ENCODE measurements around the gene ICAM2.
"Not testable (repeated sequence)": the region's sequence is repeated elsewhere in the genome, so short reads cannot be mapped to it uniquely, and the experiment has no call there.

ICAM2 gene

GRCh38 chr17:64042700-64043485 lies 22.5 kb upstream of the ICAM2 start:
- DNase-seq, result no peak

- DNase-seq, result no peak
These were observed 21.5 kb upstream of the ICAM2 start for GRCh38 chr17:64041912-64042311.

- no peak for DNase-seq
These were observed 19.8 kb upstream of the ICAM2 start for GRCh38 chr17:64040206-64040605.

- DNase-seq, result no peak
These were observed 18.6 kb upstream of the ICAM2 start for GRCh38 chr17:64039106-64039400.

DNA sequence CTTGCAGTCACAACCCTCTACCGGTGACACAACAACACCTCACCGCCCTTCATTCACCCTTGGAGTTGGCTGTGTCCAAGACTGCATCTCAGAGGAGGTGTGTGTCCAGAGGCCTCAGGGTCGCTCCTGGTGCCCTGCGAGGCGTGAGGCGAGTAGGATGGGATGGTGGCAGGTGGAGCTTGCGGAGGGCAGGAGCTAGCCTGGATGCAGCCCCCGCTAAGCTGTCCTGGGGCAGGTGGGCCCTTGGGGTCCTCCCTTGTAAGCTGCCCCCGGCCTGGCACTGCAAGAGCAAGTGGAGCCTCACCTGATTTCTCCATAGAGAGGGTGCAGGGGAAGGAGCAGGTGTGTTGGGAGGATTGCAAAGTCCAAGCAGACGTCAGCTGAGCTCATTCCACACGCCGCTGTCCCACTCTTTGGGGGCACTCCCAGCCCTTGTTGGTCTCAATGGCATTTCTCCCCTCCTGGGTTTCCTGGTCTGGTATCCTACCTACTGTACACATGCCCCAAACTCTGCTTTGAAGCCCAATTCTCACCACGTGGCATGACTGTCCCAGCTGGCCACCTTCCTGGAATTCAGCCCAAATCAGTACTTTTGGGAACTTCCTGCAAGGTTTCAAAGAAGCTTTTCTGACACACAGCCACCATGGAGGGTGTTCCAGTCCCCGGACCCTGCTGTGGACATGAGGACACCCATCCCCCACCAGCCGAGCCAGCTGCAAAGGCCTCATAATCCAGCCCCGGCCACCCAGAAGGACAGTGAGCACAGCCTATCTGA lies 18.1 kb upstream of the ICAM2 start:
- no peak for DNase-seq

DNA sequence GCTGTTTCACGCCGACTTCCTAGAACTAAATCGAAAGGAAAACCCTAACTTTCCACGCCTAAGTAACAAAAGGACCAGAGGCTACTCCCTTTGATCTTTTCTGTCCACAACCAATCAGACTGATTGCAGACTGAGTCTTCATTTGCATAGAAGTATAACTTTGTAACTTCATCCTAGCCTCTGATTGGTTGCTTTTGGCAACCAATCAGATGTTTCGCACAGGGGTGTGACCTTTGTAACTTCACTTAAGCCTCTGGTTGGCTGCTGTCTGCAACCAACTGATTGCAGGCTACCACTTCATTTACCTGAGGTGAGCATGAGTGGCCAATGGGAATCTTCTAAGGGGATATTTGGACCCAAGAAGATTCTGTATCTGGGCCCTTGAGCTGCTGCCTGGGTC lies 17.4 kb upstream of the ICAM2 start:
- DNase-seq, result no peak

- no peak for DNase-seq
These were observed 16.7 kb upstream of the ICAM2 start for GRCh38 chr17:64037180-64037579.

GRCh38 chr17:64036198-64036922 lies 15.9 kb upstream of the ICAM2 start:
- DNase-seq, result no peak

DNA sequence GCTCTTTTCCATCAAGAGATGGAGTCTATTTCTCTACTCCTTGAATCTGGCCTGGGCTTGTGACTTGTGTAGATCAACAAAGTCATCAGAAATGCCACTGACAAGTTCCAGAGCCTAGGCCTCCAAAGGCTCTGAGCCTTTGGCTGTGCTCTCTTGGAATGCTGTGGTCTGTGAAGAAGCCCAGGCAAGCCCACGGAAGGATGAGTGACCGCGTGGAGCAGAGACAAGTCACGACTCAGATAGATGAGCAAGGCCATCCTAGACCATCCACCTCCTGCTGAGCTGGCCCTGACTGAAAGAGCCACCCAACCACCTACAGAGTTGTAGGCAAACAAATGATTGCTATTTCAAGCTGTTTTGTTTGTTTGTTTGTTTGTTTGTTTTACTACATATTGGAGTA lies 11.6 kb upstream of the ICAM2 start:
- DNase-seq, result no peak

DNA sequence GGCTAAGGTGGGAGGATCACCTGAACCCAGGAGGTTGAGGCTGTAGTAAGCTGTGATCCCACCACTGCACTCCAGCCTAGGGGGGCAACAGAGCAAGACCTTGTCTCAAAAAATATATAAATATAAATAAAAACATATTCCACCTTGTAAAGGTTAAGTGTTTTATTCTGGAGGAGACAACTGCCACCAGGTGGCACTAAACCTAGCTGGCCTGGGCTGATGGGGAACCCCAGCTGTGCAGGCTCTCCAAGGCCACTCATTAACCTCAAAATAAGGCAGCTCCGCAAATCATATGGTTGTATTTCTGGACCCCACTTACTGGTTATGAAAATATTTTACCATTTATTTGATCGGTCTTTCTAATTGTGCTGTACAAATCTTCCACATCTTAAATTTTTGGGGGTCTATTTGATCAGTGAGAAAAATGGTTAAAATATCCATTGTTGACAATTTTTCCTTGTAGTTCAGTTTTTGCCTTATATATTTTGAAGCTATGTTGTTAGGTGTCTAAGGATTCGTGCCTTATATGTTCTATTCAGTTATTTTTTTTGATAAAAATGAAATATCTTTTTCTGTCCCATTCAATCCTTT lies 8.5 kb upstream of the ICAM2 start:
- peak; percentile 83 for DNase-seq

DNA sequence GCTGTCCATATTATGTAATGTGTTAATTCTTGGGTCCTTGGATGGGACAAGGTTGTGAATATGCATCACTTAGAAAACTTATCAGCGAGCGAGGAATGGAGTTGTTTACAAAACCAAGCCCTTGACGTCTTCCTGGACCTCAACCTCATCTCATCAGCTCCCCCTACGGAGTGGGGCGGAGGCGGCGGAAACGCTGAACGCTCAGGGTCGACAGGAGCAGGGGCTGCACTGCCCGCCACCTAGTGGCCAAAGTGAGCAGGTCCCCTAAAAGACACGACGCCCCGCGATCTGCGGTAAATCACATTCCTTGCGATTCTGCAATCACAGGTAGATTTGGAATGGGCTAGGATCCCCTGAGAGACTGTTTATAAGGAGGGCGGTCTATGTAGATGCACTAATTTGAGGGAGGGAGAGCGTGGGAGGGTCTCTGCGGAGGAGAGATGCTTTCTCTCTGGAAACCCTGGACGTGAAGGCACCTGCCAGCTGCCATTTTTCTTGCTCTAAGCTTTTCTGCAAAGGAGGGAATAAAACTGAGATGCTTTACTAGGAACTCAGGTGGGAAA lies 5.4 kb upstream of the ICAM2 start:
- DNase-seq, result peak; percentile 92

DNA sequence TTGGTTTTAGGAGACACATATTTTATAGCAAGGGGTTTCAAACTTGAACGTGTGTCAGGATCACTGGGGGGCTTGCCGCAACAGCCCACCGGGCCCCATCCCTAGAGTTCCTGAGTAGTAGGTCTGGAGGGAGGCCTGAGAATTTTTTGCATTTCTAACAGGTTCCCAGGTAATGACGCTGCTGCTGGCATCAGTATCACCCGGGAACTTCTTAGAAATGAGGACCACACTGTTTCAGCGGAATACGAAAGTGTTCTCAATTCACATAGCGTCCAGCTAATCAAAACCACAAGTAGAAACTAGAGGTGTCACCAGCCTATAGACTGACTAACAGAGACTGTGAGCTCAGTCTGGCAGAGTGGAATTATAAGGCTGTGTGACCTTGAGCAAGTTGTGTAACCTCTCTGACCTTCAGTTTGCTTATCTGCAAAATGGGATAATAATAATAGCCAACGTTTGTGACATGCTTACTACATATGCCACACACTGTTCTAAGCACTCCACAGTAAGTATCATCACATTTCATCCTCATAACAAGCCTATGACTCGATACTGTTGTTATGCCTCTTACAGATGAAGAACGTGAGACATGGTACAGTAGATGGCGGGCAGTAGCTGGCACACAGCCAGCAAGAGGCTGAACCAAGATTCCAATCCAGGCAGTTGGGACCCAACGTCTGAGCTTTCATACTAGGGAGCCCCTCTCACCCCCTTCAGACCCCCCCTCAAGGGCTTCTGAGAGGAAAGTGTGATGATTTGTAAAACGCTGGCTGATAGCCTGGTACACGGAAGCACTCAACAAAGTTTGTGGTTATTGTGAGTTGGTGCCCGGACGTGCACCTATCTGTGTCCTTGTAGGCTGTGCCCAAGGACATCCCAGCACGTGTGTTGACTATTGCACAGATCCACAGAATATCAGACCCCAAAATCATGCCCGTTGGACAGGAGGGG lies 4.6 kb upstream of the ICAM2 start:
- DNase-seq, result peak; percentile 64

DNA sequence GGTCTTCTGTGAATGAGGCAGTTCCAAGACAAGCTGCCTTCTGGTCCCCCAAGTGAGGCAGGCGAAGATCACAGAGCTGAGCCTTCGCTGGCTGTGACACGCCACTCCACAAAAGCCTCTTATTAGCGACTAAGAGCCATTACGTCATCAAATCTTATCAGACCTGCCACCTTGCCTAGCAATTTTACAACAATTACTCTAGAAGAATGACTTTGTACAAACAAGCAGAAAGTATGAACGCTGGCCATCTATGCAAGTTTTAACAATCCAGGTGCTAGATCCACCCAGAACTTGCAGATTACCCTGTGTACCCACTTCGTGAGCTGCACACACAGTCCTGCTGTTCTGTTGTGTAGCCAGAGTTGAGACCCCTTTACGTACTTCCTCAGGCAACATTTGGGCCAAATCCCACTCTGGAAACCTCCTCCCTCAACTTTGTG lies 3.8 kb upstream of the ICAM2 start:
- DNase-seq, result peak; percentile 31

DNA sequence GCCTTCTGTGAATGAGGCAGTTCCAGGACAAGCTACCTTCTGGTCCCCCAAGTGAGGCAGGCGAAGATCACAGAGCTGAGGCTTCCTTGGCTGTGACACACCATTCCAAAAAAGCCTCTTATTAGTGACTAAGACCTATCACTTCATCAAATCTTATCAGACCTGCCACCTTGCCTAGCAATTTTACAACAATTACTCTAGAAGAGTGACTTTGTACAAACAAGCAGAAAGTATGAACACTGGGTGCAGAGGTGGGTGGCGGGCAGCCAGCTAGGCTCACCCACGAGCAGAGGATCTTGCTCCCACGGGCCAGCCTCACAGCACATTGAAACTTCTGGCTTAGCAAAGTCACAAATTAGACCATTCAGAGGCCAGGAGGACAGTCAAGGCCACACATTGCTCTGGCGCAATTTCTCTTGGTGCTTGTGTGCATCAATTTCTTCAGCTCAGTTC lies 2.2 kb upstream of the ICAM2 start:
- DNase-seq, result peak; percentile 47

GRCh38 chr17:64019551-64019961 lies 877 bp downstream of the ICAM2 start:
- DNase-seq, result not testable (repeated sequence)

GRCh38 chr17:64017381-64017980 lies 3.0 kb downstream of the ICAM2 start:
- no peak for DNase-seq

- no peak for DNase-seq
These were observed 3.5 kb downstream of the ICAM2 start for GRCh38 chr17:64016974-64017373.

- DNase-seq, result no peak
These were observed 4.1 kb downstream of the ICAM2 start for GRCh38 chr17:64016231-64016784.

DNA sequence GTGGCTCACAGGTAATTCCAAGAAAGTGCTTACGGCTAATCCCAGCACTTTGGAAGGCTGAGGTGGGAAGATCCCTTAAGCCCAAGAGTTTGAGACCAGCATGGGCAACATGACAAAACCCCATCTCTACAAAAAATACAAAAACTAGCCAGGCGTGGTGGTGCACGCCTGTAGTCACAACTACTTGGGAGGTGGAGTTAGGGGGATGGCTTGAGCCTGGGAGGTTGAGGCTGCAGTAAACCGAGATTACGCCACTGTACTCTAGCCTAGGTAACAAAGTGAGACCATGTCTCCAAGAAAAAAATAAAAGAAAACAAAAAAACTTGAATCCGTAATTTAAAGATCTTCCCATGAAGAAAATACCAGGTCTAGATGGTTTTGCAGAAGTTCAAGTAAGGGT lies 5.0 kb downstream of the ICAM2 start:
- DNase-seq, result no peak

- no peak for DNase-seq
These were observed 10.6 kb downstream of the ICAM2 start for GRCh38 chr17:64009571-64010402.

All from activated CD4-positive, alpha-beta T cell treated with anti-CD3 and anti-CD28 coated beads for 48 hours (primary cell).